Vagina (tissue), 2 donors: ENCODE results near the gene NID1.

Experiments used
- POLR2A ChIP-seq, 2 donors: fragments of 450-650 bp; IDR thresholded peaks; one replicate each; pipeline ENCODE4 v1.6.1; 2017; ENCODE audit warnings: antibody characterized with exemption in 2 of 2, mild to moderate bottlenecking in 2 of 2, moderate library complexity in 2 of 2
- TF ChIP-seq, protein P1 (sequence below), 3 experiments: fragments of 450-650 bp in 2 of 3; fragments of 200-600 bp in 1 of 3; sonication (generic) in 1 of 3; IDR thresholded peaks; one replicate each; pipeline ENCODE4 v1.5.1; 2017 to 2019; ENCODE audit warnings: antibody characterized with exemption in 3 of 3, mild to moderate bottlenecking in 2 of 3, moderate library complexity in 2 of 3

- TF ChIP-seq, protein P1, sequence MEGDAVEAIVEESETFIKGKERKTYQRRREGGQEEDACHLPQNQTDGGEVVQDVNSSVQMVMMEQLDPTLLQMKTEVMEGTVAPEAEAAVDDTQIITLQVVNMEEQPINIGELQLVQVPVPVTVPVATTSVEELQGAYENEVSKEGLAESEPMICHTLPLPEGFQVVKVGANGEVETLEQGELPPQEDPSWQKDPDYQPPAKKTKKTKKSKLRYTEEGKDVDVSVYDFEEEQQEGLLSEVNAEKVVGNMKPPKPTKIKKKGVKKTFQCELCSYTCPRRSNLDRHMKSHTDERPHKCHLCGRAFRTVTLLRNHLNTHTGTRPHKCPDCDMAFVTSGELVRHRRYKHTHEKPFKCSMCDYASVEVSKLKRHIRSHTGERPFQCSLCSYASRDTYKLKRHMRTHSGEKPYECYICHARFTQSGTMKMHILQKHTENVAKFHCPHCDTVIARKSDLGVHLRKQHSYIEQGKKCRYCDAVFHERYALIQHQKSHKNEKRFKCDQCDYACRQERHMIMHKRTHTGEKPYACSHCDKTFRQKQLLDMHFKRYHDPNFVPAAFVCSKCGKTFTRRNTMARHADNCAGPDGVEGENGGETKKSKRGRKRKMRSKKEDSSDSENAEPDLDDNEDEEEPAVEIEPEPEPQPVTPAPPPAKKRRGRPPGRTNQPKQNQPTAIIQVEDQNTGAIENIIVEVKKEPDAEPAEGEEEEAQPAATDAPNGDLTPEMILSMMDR (IDR thresholded peaks at IDR 0.05) = no peak
- no peak for TF ChIP-seq POLR2A (IDR thresholded peaks at IDR 0.05)
These were observed 116.9 kb downstream of the NID1 start for GRCh38 chr1:235947989-235948388.
